Right cardiac atrium (tissue), 5 donors: ENCODE measurements around the gene TMEM135. TPM values are rescaled to one million over a fixed set of nuclear protein-coding genes. Genes with fewer than 3 reads are reported as not detected.
"Not testable (repeated sequence)": the region's sequence is repeated elsewhere in the genome, so short reads cannot be mapped to it uniquely, and the experiment has no call there.

ENCODE experiments used
- ATAC-seq, 2 donors: fragments of 200-7000 bp; cut with Tn5 transposase; one replicate each; pipeline versions ENCODE4 v1.8.0 to v1.9.1; 2020; ENCODE audit warnings: moderate library complexity in 2 of 2, mild to moderate bottlenecking in 1 of 2
- DNase-seq, 3 donors: peaks; one replicate each; pipeline ENCODE4 v3.0.0-alpha.2; 2020
- H3K27ac ChIP-seq: one replicate; pipeline ENCODE4 v1.5.1; 2013; ENCODE audit warnings: mild to moderate bottlenecking, low read length, control low read depth, moderate library complexity
- H3K27me3 ChIP-seq: one replicate; pipeline ENCODE4 v1.6.1; 2013; ENCODE audit not compliant: control insufficient read depth, insufficient read depth
- H3K4me1 ChIP-seq: one replicate; pipeline ENCODE4 v1.6.1; 2013; ENCODE audit warnings: low read length; ENCODE audit not compliant: control insufficient read depth, insufficient read depth
- H3K4me3 ChIP-seq: one replicate; pipeline ENCODE4 v1.5.1; 2013; ENCODE audit warnings: low read length, control low read depth
- H3K9me3 ChIP-seq: one replicate; pipeline ENCODE4 v1.6.1; 2013; ENCODE audit warnings: low read length; ENCODE audit not compliant: control insufficient read depth
- whole genome bisulfite sequencing: extraction: QIAGEN DNeasy Blood & Tissue Kit; methylation state at CpG from one replicate; pipeline ENCODE4 v1.1.7; 2013; 5-methylcytosine and 5-hydroxymethylcytosine counted together
- intact Hi-C, 4 donors: fragments of 100-400 bp; cut with DNase I; formaldehyde crosslinking; loops; one replicate each; pipeline versions ENCODE4 v1.11.0 to v1.14.0; 2022 to 2023
- polyA plus RNA-seq: library from polyadenylated mRNA; stranded (reverse); fragments of 200-250 nt; gene quantifications from one replicate; pipeline ENCODE4 v1.2.3, GENCODE V29; 2013
- total RNA-seq, 4 donors: library from RNA; stranded (reverse); fragmentation: NEBNext Ultra II Directional; extraction: Animal tissue kit (Norgen Biotek cat#: 25700); gene quantifications; one replicate each; pipeline ENCODE4 v1.2.1, GENCODE V29; 2021
- donor health status: healthy with polysubstance abuse.
- donor health status: DM: no; HTN: yes; CAD: no.
- donor health status: DM: no; HTN: no; CAD: no.
- donor health status: DM: no; HTN: yes; CAD: no; lungs with severe emphysema.
- donor health status: DM: yes; HTN: yes; CAD: no.

Gene TMEM135
- total and polyA plus RNA-seq, 5 donors, result 5.7 to 24.1 (median 18.0) TPM

DNA sequence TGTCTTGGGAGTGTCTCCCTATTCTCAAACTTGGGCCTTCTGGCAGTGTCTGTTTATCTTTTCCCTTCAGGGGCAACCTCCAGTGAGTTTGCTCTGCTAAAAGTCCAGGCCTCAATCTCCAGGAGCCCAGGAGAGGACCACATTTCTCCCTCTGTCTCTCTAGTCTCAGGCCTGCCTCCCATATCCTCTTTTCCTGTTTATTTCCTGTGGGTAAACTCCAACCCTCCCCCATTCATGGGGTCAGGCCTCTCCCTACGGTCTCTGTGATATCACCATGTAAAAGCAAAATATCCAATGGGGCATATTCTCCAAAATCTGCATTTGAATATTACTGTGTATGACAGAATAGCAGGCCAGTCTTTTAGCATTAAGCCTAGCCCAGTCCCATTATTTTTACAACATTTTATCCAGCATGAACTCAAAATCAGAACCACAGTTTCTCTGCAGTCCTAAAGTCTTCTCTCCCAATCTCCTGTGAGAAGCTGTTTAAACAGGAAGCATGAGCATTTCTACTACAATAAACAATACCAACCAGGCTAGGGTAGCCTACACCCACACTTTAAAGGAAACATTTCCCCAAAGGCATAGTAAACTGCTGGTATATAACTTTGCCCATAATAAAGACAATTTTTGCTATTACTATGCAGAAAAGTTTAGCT, 18.0 kb upstream of the TMEM135 start:
- Histone ChIP-seq H3K27me3 (no peaks in the 10 kb centered on the region), H3K4me3 (no peak overlapping the region), H3K27ac (no peak overlapping the region), H3K9me3 (no peaks in the 10 kb centered on the region), H3K4me1 (no peaks in the 10 kb centered on the region)
- 36% methylated on average over 1 of the region's 1 CpG for WGBS
- intact Hi-C loops, result no loop called here
- no peak for DNase-seq
- ATAC-seq, result no peak

- H3K27me3 ChIP-seq, result no peaks in the 10 kb centered on the region
- 77% methylated on average over 1 of the region's 1 CpG for whole genome bisulfite sequencing
- intact Hi-C loops, result no loop called here
- no peak for ATAC-seq
- H3K4me1 ChIP-seq, result no peaks in the 10 kb centered on the region
- H3K27ac ChIP-seq, result no peak overlapping the region
- DNase-seq, result no peak
- no peak overlapping the region for H3K4me3 ChIP-seq
- no peaks in the 10 kb centered on the region for H3K9me3 ChIP-seq
Measured at GRCh38 chr11:87020336-87020735, 17.4 kb upstream of the TMEM135 start.

- intact Hi-C loops, result no loop called here
- Histone ChIP-seq H3K9me3 (no peaks in the 10 kb centered on the region), H3K27me3 (no peaks in the 10 kb centered on the region), H3K4me1 (no peaks in the 10 kb centered on the region), H3K4me3 (no peak overlapping the region), H3K27ac (no peak overlapping the region)
- no peak for DNase-seq
- ATAC-seq, result no peak
- WGBS, result 75% methylated on average over 3 of the region's 3 CpGs
Measured at GRCh38 chr11:87020764-87021365, 16.9 kb upstream of the TMEM135 start.

GRCh38 chr11:87022254-87022653, 15.5 kb upstream of the TMEM135 start:
- H3K27ac ChIP-seq, result no peak overlapping the region
- ATAC-seq (no peak), DNase-seq (no peak)
- intact Hi-C loops, result no loop called here
- WGBS, result 91% methylated on average over 1 of the region's 1 CpG
- no peaks in the 10 kb centered on the region for H3K4me1 ChIP-seq
- no peaks in the 10 kb centered on the region for H3K27me3 ChIP-seq
- no peaks in the 10 kb centered on the region for H3K9me3 ChIP-seq
- no peak overlapping the region for H3K4me3 ChIP-seq

- no peak for ATAC-seq
- DNase-seq, result no peak
- no peaks in the 10 kb centered on the region for H3K27me3 ChIP-seq
- no peak overlapping the region for H3K4me3 ChIP-seq
- H3K27ac ChIP-seq, result no peak overlapping the region
- 74% methylated on average over 3 of the region's 3 CpGs for WGBS
- intact Hi-C loops, result no loop called here
- H3K4me1 ChIP-seq, result no peaks in the 10 kb centered on the region
- no peaks in the 10 kb centered on the region for H3K9me3 ChIP-seq
Measured at GRCh38 chr11:87022738-87023137, 15.0 kb upstream of the TMEM135 start.

GRCh38 chr11:87026415-87026814, 11.3 kb upstream of the TMEM135 start:
- H3K27me3 ChIP-seq, ATAC-seq, H3K9me3 ChIP-seq, H3K4me1 ChIP-seq, DNase-seq, intact Hi-C loops, H3K27ac ChIP-seq, H3K4me3 ChIP-seq: not testable (repeated sequence)
- 99% methylated on average over 1 of the region's 1 CpG for WGBS

DNA sequence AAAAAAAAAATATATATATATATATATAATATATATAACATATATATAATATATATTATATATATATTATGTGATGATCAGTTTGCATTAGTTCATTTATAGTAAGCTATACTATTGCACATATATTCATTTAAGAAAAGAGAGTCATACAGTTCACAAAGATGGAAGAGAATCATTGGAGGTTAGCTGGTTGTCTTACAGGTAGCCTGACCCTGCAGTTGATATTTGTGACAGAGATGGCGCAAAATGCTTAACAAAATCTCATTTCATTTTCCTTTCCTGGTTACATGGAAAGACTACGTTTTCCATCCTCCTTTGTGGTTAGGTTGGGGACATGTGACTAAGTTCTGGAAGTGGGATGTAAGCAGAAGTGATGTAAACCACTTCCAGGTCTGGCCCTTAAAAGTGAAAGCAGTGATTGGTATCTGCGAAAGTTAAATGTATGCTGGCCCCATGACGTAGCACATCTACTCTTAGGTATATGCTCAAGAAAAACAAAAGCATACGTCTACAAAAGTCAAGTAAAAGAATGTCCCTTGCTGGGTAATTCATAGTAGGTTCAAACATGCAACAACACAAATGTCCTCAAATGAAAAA, 7.2 kb upstream of the TMEM135 start:
- 73% methylated on average over 5 of the region's 5 CpGs for WGBS
- Histone ChIP-seq H3K27ac (no peak overlapping the region), H3K4me3 (no peak overlapping the region), H3K9me3 (no peaks in the 10 kb centered on the region), H3K4me1 (no peaks in the 10 kb centered on the region), H3K27me3 (no peaks in the 10 kb centered on the region)
- ATAC-seq (no peak), DNase-seq (no peak)
- intact Hi-C loops, result no loop called here

- Histone ChIP-seq H3K27ac (no peak overlapping the region), H3K4me1 (no peaks in the 10 kb centered on the region), H3K27me3 (no peaks in the 10 kb centered on the region), H3K4me3 (no peak overlapping the region), H3K9me3 (no peaks in the 10 kb centered on the region)
- intact Hi-C loops, result no loop called here
- DNase-seq (no peak), ATAC-seq (no peak)
- WGBS, result 84% methylated on average over 3 of the region's 3 CpGs
Measured at GRCh38 chr11:87031433-87032170, 6.1 kb upstream of the TMEM135 start.

- intact Hi-C loops, result no loop called here
- WGBS, result 80% methylated on average over 8 of the region's 8 CpGs
- no peak for ATAC-seq
Measured at GRCh38 chr11:87033561-87033960, 4.2 kb upstream of the TMEM135 start.

GRCh38 chr11:87035976-87036583, 1.7 kb upstream of the TMEM135 start:
- Histone ChIP-seq H3K4me1 (peaks cover 2% of the 10 kb centered on the region), H3K27me3 (no peaks in the 10 kb centered on the region), H3K9me3 (no peaks in the 10 kb centered on the region), H3K27ac (peak overlapping the region; percentile 30), H3K4me3 (no peak overlapping the region)
- ATAC-seq (no peak), DNase-seq (peak in 1 of 3 donors; percentile 18)
- 63% methylated on average over 12 of the region's 12 CpGs for WGBS
- intact Hi-C loops, result loop anchor here in 2 of 4 donors (5.0 kb wide), 2 partner anchors 79 to 84 kb away; partner anchors contain the start of gene FZD4 (in 1 of the 2)

More at GRCh38 chr11:87033561-87033960, 4.2 kb upstream of the TMEM135 start:
- Histone ChIP-seq H3K9me3 (no peaks in the 10 kb centered on the region), H3K4me1 (peaks cover 2% of the 10 kb centered on the region), H3K27ac (no peak overlapping the region), H3K27me3 (no peaks in the 10 kb centered on the region), H3K4me3 (no peak overlapping the region)
- no peak for DNase-seq
